A673 (cell line): ENCODE data around the gene CDC42BPG. TPM values are rescaled to one million over a fixed set of nuclear protein-coding genes. Genes with fewer than 3 reads are reported as not detected.

Experiments used
- BruUV-seq: library from RNA; stranded (reverse); fragments of 400-500 nt; replicated peaks from 2 replicates; lab custom pipeline; 2021; lab: Mats Ljungman, UMichigan
- CTCF ChIA-PET: fragments of 300-600 bp; sonication (Branson Sonifier 250); formaldehyde crosslinking; loops from one replicate; lab custom pipeline; 2022; ENCODE audit warnings: antibody characterized with exemption; lab: Charles Lee
- POLR2A ChIA-PET: fragments of 300-600 bp; sonication (Branson Sonifier 250); formaldehyde crosslinking; loops from one replicate; lab custom pipeline; 2022; ENCODE audit warnings: antibody characterized with exemption; ENCODE audit not compliant: low non-redundant PET; lab: Charles Lee
- DNase-seq: peaks from one replicate; pipeline ENCODE4 v3.0.0-alpha.2; 2015; ENCODE audit warnings: low spot score
- H3K27ac ChIP-seq: fragments of 200-600 bp; sonication (generic); 2 replicates; pipeline ENCODE4 v1.5.1; 2016; ENCODE audit warnings: mixed run types, low read depth, mild to moderate bottlenecking, mixed read lengths, antibody characterized with exemption, low read length; ENCODE audit not compliant: poor library complexity, severe bottlenecking
- H3K27me3 ChIP-seq: fragments of 200-600 bp; sonication (generic); replicated peaks from 2 replicates; pipeline ENCODE4 v1.6.1; 2017; ENCODE audit warnings: mixed run types, low read depth, mild to moderate bottlenecking, mixed read lengths, antibody characterized with exemption, low read length; ENCODE audit not compliant: insufficient read depth, poor library complexity
- H3K36me3 ChIP-seq: fragments of 200-600 bp; sonication (generic); 2 replicates; pipeline ENCODE4 v1.6.1; 2016; ENCODE audit warnings: mixed run types, mild to moderate bottlenecking, mixed read lengths, antibody characterized with exemption, low read length; ENCODE audit not compliant: insufficient read depth, poor library complexity, severe bottlenecking
- H3K4me1 ChIP-seq: fragments of 200-600 bp; sonication (generic); 2 replicates; pipeline ENCODE4 v1.6.1; 2017; ENCODE audit warnings: mixed run types, mild to moderate bottlenecking, mixed read lengths, antibody characterized with exemption, low read length; ENCODE audit not compliant: insufficient read depth, poor library complexity, severe bottlenecking
- H3K4me3 ChIP-seq: fragments of 200-600 bp; sonication (generic); 2 replicates; pipeline ENCODE4 v1.5.1; 2016; ENCODE audit warnings: low read depth, mixed run types, mild to moderate bottlenecking, mixed read lengths, low read length; ENCODE audit not compliant: poor library complexity, severe bottlenecking
- H3K9me3 ChIP-seq: fragments of 200-600 bp; sonication (generic); 2 replicates; pipeline ENCODE4 v1.6.1; 2016; ENCODE audit warnings: mixed run types, low read depth, mild to moderate bottlenecking, mixed read lengths, antibody characterized with exemption, low read length; ENCODE audit not compliant: poor library complexity, severe bottlenecking
- CTCF ChIP-seq: fragments of 300-800, 200-600 bp; sonication (generic); conservative IDR thresholded peaks from 2 replicates; pipeline ENCODE4 v1.5.1; 2017; ENCODE audit warnings: low read depth, mild to moderate bottlenecking, antibody characterized with exemption, low read length, moderate library complexity, mixed read lengths
- EZH2 ChIP-seq: fragments of 200-600 bp; sonication (generic); IDR thresholded peaks from 2 replicates; pipeline ENCODE4 v1.6.1; 2017; ENCODE audit warnings: borderline replicate concordance, low read depth, mild to moderate bottlenecking, mixed read lengths, antibody characterized with exemption, low read length; ENCODE audit not compliant: poor library complexity, severe bottlenecking
- intact Hi-C: fragments of 100-400 bp; cut with micrococcal nuclease; formaldehyde crosslinking; loops from one replicate; pipeline ENCODE4 v1.10.0; 2022; ENCODE audit not compliant: unreplicated experiment
- total RNA-seq: library from RNA; stranded (reverse); gene quantifications from 2 replicates; pipeline ENCODE4 v1.2.3, GENCODE V29; 2021

Gene CDC42BPG
- total RNA-seq, 1 experiment from 2014 or later: 4.6 TPM

GRCh38 chr11:64774144-64774543 is 70.3 kb downstream of the CDC42BPG start:
- POLR2A ChIA-PET: interaction anchor here (0.9 kb wide), 1 partner anchor 11 kb away, joined by 3 read pairs; no protein-coding TSS in a partner anchor
- BruUV-seq: no TSS peak
- no peak for DNase-seq

More at GRCh38 chr11:64774144-64774543, 70.3 kb downstream of the CDC42BPG start:
- Histone ChIP-seq H3K4me3 (no peak overlapping the region), H3K9me3 (no peaks in the 10 kb centered on the region), H3K36me3 (peaks cover 84% of the 10 kb centered on the region), H3K27ac (no peak overlapping the region), H3K27me3 (no peaks in the 10 kb centered on the region), H3K4me1 (peaks cover 28% of the 10 kb centered on the region)
- intact Hi-C loops: no loop called here
- TF ChIP-seq EZH2 (no peak), CTCF (no peak)
- CTCF ChIA-PET: no interaction called here

Other genes starting within 250 kb of the CDC42BPG start
- 5.0 and 6.1 TPM in 2 replicates for gene NRXN2, start 121.5 kb downstream of the CDC42BPG start, total RNA-seq
- gene RASGRP2, start 100.5 kb downstream of the CDC42BPG start, total RNA-seq: 2.0 and 3.5 TPM in 2 replicates
- gene PYGM, start 84.7 kb downstream of the CDC42BPG start, total RNA-seq: 2.4 and 2.9 TPM in 2 replicates
- 467 and 472 TPM in 2 replicates for gene SF1, start 66.1 kb downstream of the CDC42BPG start, total RNA-seq
- 46.5 and 50.5 TPM in 2 replicates for gene MAP4K2, start 41.4 kb downstream of the CDC42BPG start, total RNA-seq
- gene MEN1, start 34.1 kb downstream of the CDC42BPG start, total RNA-seq: 45.7 and 49.2 TPM in 2 replicates
- gene EHD1, start 34.0 kb upstream of the CDC42BPG start, total RNA-seq: 53.3 and 63.1 TPM in 2 replicates
- 28.6 and 29.6 TPM in 2 replicates for gene ATG2A, start 72.6 kb upstream of the CDC42BPG start, total RNA-seq
- 16.1 and 17.2 TPM in 2 replicates for gene PPP2R5B, start 80.0 kb upstream of the CDC42BPG start, total RNA-seq
- not detected in 2 replicates for gene GPHA2, start 91.2 kb upstream of the CDC42BPG start, total RNA-seq
- gene MAJIN, start 127.5 kb upstream of the CDC42BPG start, total RNA-seq: not detected in 2 replicates
- not detected in 2 replicates for gene BATF2, start 152.3 kb upstream of the CDC42BPG start, total RNA-seq
- 98.9 and 110 TPM in 2 replicates for gene ARL2, start 169.5 kb upstream of the CDC42BPG start, total RNA-seq
- 28.3 and 34.7 TPM in 2 replicates for gene SNX15, start 182.8 kb upstream of the CDC42BPG start, total RNA-seq
- 41.9 and 43.9 TPM in 2 replicates for gene SAC3D1, start 196.6 kb upstream of the CDC42BPG start, total RNA-seq
- 0.50 TPM in 1 of 2 replicates, not detected in the other for gene NAALADL1, start 213.9 kb upstream of the CDC42BPG start, total RNA-seq
- gene CDCA5, start 239.4 kb upstream of the CDC42BPG start, total RNA-seq: 109 and 119 TPM in 2 replicates
- 45.9 and 46.6 TPM in 2 replicates for gene ZFPL1, start 239.6 kb upstream of the CDC42BPG start, total RNA-seq